A673 (cell line): ENCODE results near the gene GNAS.

Experiments used
- EZH2 ChIP-seq: fragments of 200-600 bp; sonication (generic); IDR thresholded peaks from 2 replicates; pipeline ENCODE4 v1.6.1; 2017; ENCODE audit warnings: borderline replicate concordance, low read depth, mild to moderate bottlenecking, mixed read lengths, antibody characterized with exemption, low read length; ENCODE audit not compliant: poor library complexity, severe bottlenecking
- TF ChIP-seq, protein P1 (sequence below): fragments of 300-800, 200-600 bp; sonication (generic); conservative IDR thresholded peaks from 2 replicates; pipeline ENCODE4 v1.5.1; 2017; ENCODE audit warnings: low read depth, mild to moderate bottlenecking, antibody characterized with exemption, low read length, moderate library complexity, mixed read lengths

DNA sequence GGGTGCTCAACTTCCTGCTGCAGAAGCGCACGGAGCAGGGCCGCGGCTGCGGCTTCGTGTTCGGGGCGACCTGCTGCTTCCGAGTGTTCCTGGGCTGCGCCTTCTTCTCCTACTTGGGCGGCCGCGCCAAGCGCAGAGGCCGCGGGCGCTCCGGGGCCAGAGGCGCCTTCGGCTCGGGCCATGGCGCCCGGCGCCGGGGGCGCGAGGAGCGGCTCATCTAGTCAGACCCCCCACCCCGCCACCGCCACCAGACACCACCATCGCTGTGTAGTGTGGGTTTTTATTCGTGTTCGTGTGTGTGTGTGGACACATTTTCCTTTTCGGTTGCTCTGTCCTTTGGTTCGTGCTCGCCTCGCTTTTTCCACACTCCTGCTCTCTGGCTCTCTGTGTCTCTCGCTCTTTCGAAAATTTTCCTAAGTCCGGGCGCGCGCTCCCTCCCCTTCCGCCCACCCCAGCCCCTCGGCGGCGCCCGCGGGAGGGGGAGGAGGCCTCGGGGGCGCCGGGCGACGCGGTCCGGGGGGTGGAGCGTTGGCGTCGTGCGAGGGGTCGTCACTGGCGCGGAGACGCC, 38.1 kb downstream of the GNAS start:
- TF ChIP-seq, protein P1, sequence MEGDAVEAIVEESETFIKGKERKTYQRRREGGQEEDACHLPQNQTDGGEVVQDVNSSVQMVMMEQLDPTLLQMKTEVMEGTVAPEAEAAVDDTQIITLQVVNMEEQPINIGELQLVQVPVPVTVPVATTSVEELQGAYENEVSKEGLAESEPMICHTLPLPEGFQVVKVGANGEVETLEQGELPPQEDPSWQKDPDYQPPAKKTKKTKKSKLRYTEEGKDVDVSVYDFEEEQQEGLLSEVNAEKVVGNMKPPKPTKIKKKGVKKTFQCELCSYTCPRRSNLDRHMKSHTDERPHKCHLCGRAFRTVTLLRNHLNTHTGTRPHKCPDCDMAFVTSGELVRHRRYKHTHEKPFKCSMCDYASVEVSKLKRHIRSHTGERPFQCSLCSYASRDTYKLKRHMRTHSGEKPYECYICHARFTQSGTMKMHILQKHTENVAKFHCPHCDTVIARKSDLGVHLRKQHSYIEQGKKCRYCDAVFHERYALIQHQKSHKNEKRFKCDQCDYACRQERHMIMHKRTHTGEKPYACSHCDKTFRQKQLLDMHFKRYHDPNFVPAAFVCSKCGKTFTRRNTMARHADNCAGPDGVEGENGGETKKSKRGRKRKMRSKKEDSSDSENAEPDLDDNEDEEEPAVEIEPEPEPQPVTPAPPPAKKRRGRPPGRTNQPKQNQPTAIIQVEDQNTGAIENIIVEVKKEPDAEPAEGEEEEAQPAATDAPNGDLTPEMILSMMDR: no peak
- no peak for TF ChIP-seq EZH2
